Neural crest cell (in vitro differentiated cells): Measurements from ENCODE around the gene KRTAP9-8. TPM values are rescaled to one million over a fixed set of nuclear protein-coding genes. Genes with fewer than 3 reads are reported as not detected.
"Not testable (repeated sequence)": the region's sequence is repeated elsewhere in the genome, so short reads cannot be mapped to it uniquely, and the experiment has no call there.

Experiments used
- DNase-seq: peaks from one replicate; pipeline ENCODE4 v3.0.0; 2021; ENCODE audit warnings: low read depth, mixed read lengths, low spot score
- H3K27ac Mint-ChIP-seq: one replicate; pipeline ENCODE4 v1.8.0; 2021; ENCODE audit warnings: mild to moderate bottlenecking, mixed read lengths; ENCODE audit not compliant: unreplicated experiment
- H3K27me3 Mint-ChIP-seq: 2 replicates; pipeline ENCODE4 v1.8.0; 2021; ENCODE audit warnings: low read depth, mild to moderate bottlenecking, mixed read lengths
- H3K36me3 Mint-ChIP-seq: 2 replicates; pipeline ENCODE4 v1.8.0; 2021; ENCODE audit warnings: low read depth, mild to moderate bottlenecking, mixed read lengths
- H3K4me1 Mint-ChIP-seq: 2 replicates; pipeline ENCODE4 v1.8.0; 2021; ENCODE audit warnings: mixed read lengths
- H3K4me3 Mint-ChIP-seq: one replicate; pipeline ENCODE4 v1.8.0; 2021; ENCODE audit warnings: mild to moderate bottlenecking, mixed read lengths
- H3K9me3 Mint-ChIP-seq: 2 replicates; pipeline ENCODE4 v1.8.0; 2021; ENCODE audit warnings: mixed read lengths
- CTCF ChIP-seq: fragments of 200-600 bp; sonication (generic); conservative IDR thresholded peaks from 2 replicates; pipeline ENCODE4 v1.5.0; 2021; ENCODE audit warnings: antibody characterized with exemption, mild to moderate bottlenecking
- total RNA-seq: library from RNA; stranded (reverse); gene quantifications from 2 replicates; pipeline ENCODE4 v1.2.1, GENCODE V29; 2021

KRTAP9-8 gene
- total RNA-seq, 1 donor from 2014 or later, result not detected

- no peaks in the 10 kb centered on the region for H3K9me3 Mint-ChIP-seq
- H3K4me1 Mint-ChIP-seq, result no peaks in the 10 kb centered on the region
- DNase-seq, result no peak
- TF ChIP-seq CTCF, result no peak
- no peak overlapping the region for H3K4me3 Mint-ChIP-seq
- no peak overlapping the region for H3K27ac Mint-ChIP-seq
- H3K36me3 Mint-ChIP-seq, result no peaks in the 10 kb centered on the region
- H3K27me3 Mint-ChIP-seq, result peaks cover 61% of the 10 kb centered on the region
These were observed 25.2 kb upstream of the KRTAP9-8 start for GRCh38 chr17:41212524-41213169.

DNA sequence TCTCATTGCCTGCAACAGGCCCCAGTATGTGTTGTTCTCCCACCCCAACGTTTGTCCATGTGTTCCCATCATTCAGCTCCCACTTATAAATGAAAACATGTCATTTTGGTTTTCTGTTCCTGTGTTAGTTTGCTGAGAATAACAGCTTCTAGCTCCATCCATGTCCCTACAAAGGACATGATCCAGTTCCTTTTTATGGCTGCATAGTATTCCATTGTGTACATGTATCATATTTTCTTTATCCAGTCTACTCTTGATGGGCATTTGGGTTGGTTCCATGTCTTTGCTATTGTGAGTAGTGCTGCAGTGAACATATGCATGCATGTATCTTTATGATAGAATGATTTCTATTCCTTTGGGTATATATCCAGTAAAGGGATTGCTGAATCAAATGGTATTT is 22.1 kb upstream of the KRTAP9-8 start:
- Mint-ChIP-seq H3K36me3 (peaks cover 3% of the 10 kb centered on the region), H3K4me1 (no peaks in the 10 kb centered on the region), H3K27me3 (peaks cover 44% of the 10 kb centered on the region), H3K9me3 (peaks cover 7% of the 10 kb centered on the region), H3K4me3 (no peak overlapping the region), H3K27ac (no peak overlapping the region)
- no peak for TF ChIP-seq CTCF
- no peak for DNase-seq

DNA sequence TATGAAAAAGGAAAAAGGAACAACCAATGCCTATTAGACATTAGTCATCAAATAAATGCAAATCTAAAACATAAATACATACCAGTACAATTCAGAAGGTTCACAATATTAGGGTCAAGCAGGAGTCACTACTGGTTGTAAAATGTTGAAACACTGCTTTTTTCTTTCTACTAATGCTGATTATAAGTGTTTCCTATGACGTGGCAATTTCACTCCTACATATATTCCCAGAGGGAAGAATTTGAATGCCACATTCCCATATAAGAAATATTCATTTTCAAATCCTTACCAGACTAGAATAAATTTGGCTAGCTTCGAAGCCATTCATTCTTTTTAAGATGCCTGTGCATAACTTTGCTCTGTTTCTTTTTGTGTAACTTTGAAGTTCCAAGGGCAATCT is 14.0 kb upstream of the KRTAP9-8 start:
- Mint-ChIP-seq H3K4me1 (peaks cover 4% of the 10 kb centered on the region), H3K27me3 (peaks cover 28% of the 10 kb centered on the region), H3K36me3 (peaks cover 3% of the 10 kb centered on the region), H3K9me3 (peaks cover 8% of the 10 kb centered on the region), H3K4me3 (no peak overlapping the region), H3K27ac (no peak overlapping the region)
- TF ChIP-seq CTCF, result no peak
- DNase-seq, result no peak

- Mint-ChIP-seq H3K36me3 (no peaks in the 10 kb centered on the region), H3K27ac (no peak overlapping the region), H3K4me3 (no peak overlapping the region), H3K9me3 (no peaks in the 10 kb centered on the region), H3K4me1 (peaks cover 4% of the 10 kb centered on the region), H3K27me3 (peaks cover 34% of the 10 kb centered on the region)
- no peak for DNase-seq
- TF ChIP-seq CTCF, result no peak
These were observed 11.7 kb upstream of the KRTAP9-8 start for GRCh38 chr17:41226051-41226450.

DNA sequence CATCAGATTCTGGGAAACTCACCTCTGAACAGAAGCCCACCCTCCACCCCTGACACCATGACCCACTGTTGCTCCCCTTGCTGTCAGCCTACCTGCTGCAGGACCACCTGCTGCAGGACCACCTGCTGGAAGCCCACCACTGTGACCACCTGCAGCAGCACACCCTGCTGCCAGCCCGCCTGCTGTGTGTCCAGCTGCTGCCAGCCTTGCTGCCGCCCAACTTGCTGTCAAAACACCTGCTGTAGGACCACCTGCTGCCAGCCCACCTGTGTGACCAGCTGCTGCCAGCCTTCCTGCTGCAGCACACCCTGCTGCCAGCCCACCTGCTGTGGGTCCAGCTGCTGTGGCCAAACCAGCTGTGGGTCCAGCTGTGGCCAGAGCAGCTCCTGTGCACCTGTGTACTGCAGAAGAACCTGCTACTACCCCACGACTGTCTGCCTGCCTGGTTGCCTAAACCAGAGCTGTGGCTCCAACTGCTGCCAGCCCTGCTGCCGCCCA is 11.2 kb upstream of the KRTAP9-8 start, which contains the start of gene KRTAP9-2:
KRTAP9-2 (plus strand) TSS at position 51 of the 498 bp plus-strand sequence; CDS start at position 58, 7 bp downstream.
- not testable (repeated sequence) for H3K4me1 Mint-ChIP-seq, H3K27ac Mint-ChIP-seq, H3K9me3 Mint-ChIP-seq, H3K4me3 Mint-ChIP-seq, DNase-seq, H3K36me3 Mint-ChIP-seq
- peaks cover 33% of the 10 kb centered on the region for H3K27me3 Mint-ChIP-seq

DNA sequence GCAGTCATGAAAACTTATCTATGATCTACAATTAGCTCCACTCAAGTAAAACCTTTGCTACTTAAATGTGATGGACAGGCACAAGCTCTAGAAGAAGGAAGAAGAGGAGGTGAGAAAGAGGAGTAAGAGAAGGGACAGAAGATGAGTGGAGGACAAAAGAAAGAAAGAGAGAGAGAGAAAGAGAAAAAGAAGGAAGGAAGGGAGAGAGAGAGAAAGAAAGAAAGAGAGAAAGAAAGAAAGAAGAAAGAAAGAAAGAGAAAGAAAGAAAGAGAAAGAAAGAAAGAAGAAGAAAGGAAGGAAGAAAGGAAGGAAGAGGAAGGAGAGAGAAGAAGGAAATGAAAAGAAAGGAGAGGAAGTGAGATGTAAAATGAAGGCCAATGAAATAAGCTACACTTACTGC is 7.7 kb upstream of the KRTAP9-8 start:
- no peak for DNase-seq
- no peaks in the 10 kb centered on the region for H3K9me3 Mint-ChIP-seq
- H3K4me1 Mint-ChIP-seq, result no peaks in the 10 kb centered on the region
- no peak overlapping the region for H3K4me3 Mint-ChIP-seq
- H3K27me3 Mint-ChIP-seq, result peaks cover 51% of the 10 kb centered on the region
- no peak overlapping the region for H3K27ac Mint-ChIP-seq
- no peaks in the 10 kb centered on the region for H3K36me3 Mint-ChIP-seq
- no peak for TF ChIP-seq CTCF
